PFSK-1 (cell line): ENCODE results near the gene CBFB.

Experiments
- FOXP2 ChIP-seq: optimal IDR thresholded peaks from 2 replicates; pipeline ENCODE3; 2011; ENCODE audit warnings: borderline replicate concordance, control low read depth, inconsistent platforms; ENCODE audit not compliant: insufficient read depth; ENCODE audit errors: extremely low read length, extremely low read depth
- POLR2AphosphoS5 ChIP-seq: IDR thresholded peaks from 2 replicates; pipeline ENCODE4 v1.6.1; 2012; ENCODE audit warnings: low read depth, mild to moderate bottlenecking, control low read depth, low read length, moderate library complexity
- SIN3A ChIP-seq: IDR thresholded peaks from 2 replicates; pipeline ENCODE4 v1.6.1; 2012; ENCODE audit warnings: mild to moderate bottlenecking, low read length, moderate library complexity, borderline replicate concordance; ENCODE audit not compliant: insufficient read depth
- TAF1 ChIP-seq: IDR thresholded peaks from 2 replicates; pipeline ENCODE4 v1.6.1; 2012; ENCODE audit warnings: low read length, control low read depth, borderline replicate concordance; ENCODE audit not compliant: insufficient read depth
- TF ChIP-seq, protein P1 (sequence below), 2 experiments: IDR thresholded peaks; 2 replicates each; pipeline versions ENCODE4 v1.6.1 to v1.8.0; 2011 to 2012; ENCODE audit warnings: low read depth in 2 of 2, low read length in 2 of 2, control low read depth in 1 of 2, inconsistent platforms in 1 of 2, mild to moderate bottlenecking in 1 of 2, moderate library complexity in 1 of 2; ENCODE audit not compliant: insufficient read depth in 1 of 2

CBFB gene

DNA sequence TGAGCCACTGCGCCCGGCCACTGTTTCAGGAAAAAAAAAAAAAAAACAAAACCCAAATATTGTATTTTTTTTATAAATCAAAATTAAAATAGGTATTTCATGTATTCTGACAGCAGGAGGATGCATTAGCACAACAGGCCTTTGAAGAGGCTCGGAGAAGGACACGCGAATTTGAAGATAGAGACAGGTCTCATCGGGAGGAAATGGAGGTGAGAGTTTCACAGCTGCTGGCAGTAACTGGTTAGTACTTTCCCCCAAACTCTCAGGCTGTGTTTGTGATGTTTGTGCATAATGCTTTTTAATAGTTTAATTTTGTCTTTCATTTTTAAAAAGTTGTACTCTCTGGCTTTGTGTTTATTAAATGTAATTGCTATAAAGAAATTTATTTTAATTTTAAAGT, 53.2 kb downstream of the CBFB start:
- TF ChIP-seq SIN3A (no peak), TAF1 (no peak), FOXP2 (no peak), POLR2AphosphoS5 (no peak)
- TF ChIP-seq, protein P1, sequence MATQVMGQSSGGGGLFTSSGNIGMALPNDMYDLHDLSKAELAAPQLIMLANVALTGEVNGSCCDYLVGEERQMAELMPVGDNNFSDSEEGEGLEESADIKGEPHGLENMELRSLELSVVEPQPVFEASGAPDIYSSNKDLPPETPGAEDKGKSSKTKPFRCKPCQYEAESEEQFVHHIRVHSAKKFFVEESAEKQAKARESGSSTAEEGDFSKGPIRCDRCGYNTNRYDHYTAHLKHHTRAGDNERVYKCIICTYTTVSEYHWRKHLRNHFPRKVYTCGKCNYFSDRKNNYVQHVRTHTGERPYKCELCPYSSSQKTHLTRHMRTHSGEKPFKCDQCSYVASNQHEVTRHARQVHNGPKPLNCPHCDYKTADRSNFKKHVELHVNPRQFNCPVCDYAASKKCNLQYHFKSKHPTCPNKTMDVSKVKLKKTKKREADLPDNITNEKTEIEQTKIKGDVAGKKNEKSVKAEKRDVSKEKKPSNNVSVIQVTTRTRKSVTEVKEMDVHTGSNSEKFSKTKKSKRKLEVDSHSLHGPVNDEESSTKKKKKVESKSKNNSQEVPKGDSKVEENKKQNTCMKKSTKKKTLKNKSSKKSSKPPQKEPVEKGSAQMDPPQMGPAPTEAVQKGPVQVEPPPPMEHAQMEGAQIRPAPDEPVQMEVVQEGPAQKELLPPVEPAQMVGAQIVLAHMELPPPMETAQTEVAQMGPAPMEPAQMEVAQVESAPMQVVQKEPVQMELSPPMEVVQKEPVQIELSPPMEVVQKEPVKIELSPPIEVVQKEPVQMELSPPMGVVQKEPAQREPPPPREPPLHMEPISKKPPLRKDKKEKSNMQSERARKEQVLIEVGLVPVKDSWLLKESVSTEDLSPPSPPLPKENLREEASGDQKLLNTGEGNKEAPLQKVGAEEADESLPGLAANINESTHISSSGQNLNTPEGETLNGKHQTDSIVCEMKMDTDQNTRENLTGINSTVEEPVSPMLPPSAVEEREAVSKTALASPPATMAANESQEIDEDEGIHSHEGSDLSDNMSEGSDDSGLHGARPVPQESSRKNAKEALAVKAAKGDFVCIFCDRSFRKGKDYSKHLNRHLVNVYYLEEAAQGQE (IDR thresholded peaks at IDR 0.05; ENCODE audit: insufficient read depth in 1 of 2, low read depth in 2 of 2, low read length in 2 of 2) = no peak

DNA sequence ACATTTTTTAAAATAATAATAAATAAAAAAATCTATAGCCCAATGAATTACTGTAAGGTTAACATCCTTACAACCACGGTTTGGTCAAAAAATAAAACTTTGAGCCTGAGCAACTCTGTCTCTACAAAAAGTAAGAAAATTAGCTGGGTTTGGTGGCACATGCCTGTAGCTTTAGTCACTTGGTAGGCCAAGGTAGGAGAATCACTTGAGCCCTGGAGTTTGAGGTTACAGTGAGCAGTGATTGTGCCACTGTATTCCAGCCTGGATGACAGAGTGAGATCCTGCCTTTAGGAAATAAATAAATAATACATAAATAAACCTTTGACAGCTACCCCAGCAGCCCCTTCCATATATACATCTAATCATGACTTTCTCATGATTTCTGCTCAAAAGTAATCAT, 53.9 kb downstream of the CBFB start:
- TF ChIP-seq POLR2AphosphoS5 = no peak
- TF ChIP-seq TAF1 = no peak
- no peak for TF ChIP-seq SIN3A

DNA sequence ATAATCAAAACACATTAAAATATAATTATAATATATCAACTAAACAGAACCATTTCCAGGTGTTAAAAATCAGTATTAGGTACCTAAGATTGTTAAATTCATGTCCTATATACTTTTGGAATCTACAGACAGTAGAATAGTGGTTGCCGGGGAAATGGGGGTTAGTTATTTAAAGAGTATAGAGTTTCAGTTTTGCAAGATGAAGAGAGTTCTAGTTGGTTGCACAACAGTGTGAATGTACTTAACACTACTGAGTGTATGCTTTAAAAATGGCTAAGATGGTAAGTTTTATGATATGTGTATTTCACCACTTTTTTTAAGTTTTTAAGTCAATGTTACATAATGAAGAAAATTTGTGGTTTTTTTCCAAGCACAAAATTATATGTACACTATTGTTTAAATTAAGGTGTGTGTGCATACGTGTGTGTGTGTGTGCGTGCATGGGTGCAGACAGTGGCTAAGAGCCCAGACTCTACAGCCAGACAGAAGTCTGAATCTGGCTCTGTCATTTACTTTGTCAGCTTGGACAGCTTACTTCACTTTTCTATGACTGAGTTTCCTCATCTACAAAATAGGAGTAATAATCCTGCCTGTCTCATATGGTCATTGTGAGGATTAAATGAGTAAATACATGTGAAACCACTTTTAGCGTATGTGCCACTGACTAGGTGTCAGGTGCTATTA, 55.5 kb downstream of the CBFB start:
- TF ChIP-seq, protein P1 (IDR thresholded peaks at IDR 0.05; ENCODE audit: insufficient read depth in 1 of 2, low read depth in 2 of 2, low read length in 2 of 2) = no peak
- TF ChIP-seq FOXP2 = no peak
- no peak for TF ChIP-seq SIN3A
- TF ChIP-seq TAF1 = no peak
- TF ChIP-seq POLR2AphosphoS5 = no peak

DNA sequence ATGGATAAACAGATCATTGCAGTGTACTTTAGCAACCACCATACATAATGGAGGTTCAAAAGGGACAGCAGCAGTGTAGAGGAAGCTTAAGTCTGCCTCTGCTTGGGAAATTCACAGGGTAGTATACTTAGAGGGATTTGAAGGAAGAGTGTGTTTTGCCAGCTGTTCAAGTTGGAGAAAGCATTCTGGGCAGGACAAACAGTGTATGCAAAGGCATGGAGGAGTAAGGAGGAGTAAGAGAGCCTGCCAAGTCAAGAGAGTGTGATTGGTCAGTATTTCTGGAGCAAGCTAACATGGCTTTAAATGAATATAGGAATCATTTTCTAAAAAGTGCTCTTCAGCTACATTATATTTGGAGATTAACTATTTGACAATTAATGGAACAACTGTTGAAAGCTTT, 57.9 kb downstream of the CBFB start:
- TF ChIP-seq FOXP2 (no peak), TAF1 (no peak), POLR2AphosphoS5 (no peak), SIN3A (no peak)
- TF ChIP-seq, protein P1 (IDR thresholded peaks at IDR 0.05; ENCODE audit: insufficient read depth in 1 of 2, low read depth in 2 of 2, low read length in 2 of 2) = no peak

DNA sequence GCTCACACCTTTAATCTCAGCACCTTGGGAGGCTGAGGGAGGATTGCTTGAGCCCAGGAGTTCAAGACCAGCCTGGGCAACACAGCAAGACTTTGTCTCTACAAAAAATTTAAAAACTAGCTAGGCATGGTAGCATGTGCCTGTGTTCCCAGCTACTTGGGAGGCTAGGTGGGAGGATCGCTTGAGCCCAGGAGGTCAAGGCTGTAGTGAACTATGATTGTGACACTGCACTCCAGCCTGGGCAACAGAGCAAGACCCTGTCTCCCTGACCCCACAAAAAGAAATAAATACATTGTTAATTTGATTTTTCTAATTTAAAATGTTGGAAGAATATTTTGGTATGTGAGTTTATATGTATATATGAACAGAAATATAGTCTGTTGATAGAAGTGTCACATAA, 58.3 kb downstream of the CBFB start:
- TF ChIP-seq FOXP2 (no peak), POLR2AphosphoS5 (no peak), SIN3A (no peak), TAF1 (no peak)
- TF ChIP-seq, protein P1 (IDR thresholded peaks at IDR 0.05; ENCODE audit: insufficient read depth in 1 of 2, low read depth in 2 of 2, low read length in 2 of 2) = no peak
